Measurements from ENCODE around the gene UCN. TPM values are rescaled to one million over a fixed set of nuclear protein-coding genes. Genes with fewer than 3 reads are reported as not detected.

UCN gene
- total and polyA plus RNA-seq, 2 of the 4 experiments (the other 2 are of a cell fraction), result 0.22 TPM; not detected in 1

DNA sequence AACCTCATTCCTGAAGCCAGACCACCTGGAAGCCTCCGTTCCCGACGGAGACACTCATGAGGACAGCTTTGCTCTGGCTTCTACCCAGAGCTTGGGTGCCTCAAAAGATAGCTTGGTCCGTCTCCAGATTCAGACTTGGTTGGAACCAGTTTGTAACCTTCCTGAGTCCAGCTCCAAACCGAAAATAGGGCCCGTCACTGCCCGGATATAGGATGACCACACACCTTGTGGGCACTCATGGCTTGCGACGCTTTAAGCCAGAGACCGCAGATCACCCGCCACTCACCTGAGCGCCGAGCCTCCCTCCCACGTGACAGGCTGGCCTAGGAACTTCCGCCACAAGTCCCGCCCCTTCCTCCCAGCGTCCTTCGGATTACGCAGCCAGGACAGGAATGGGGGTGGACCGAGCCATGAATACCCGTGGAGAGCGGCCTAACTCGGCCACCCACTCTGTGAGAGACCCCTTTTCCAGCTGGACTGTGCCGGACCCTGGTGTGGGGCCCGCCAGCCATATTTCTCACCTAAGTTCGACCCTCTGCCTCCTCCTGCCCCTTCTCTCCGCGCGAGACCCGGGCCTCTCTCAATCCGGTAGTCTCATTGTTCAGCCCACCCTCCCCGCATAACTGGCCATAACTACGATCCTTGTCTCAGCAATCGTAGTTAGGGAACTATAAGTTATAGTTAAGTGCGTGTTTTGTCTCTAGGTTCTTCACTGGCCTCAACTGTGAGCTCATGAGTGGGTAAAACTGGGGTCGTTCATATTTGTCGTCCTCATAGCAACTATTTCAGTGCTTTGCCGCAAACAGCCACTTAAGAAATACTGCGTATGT is 14.7 kb upstream of the UCN start, which contains the start of gene MPV17 (continued):
- TF ChIP-seq, protein P1, sequence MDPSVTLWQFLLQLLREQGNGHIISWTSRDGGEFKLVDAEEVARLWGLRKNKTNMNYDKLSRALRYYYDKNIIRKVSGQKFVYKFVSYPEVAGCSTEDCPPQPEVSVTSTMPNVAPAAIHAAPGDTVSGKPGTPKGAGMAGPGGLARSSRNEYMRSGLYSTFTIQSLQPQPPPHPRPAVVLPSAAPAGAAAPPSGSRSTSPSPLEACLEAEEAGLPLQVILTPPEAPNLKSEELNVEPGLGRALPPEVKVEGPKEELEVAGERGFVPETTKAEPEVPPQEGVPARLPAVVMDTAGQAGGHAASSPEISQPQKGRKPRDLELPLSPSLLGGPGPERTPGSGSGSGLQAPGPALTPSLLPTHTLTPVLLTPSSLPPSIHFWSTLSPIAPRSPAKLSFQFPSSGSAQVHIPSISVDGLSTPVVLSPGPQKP (IDR thresholded peaks at IDR 0.05; ENCODE audit: borderline replicate concordance, low read depth, low read length), result no peak

DNA sequence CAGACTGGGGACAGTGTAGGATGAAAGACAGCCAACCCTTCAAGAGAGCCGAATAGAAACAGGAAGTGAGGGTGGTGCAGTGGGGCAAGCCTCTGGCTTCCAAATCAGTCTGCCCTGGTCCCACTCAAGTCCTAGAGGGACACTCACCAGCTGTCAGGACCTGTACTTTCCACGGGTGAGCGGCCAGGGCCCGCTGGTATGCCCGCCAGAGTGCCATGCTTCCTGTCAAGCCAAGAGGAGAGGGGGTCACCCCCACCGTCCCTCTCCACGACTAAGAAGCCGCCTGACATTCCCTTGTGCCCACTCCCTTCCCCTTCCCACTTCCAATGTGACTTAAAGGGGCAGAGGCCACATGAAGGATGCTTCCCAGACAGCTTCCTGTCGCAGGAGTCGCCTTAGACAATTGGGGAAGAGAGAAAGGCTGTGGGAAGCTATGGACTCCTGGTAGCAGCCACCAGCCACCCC is 14.1 kb upstream of the UCN start:
- Histone ChIP-seq H3K9me3 (ENCODE audit: control insufficient read depth, insufficient read depth, low read length) (no peaks in the 10 kb centered on the region), H2AK9ac (replicated peaks; ENCODE audit: low read depth, low read length, poor library complexity) (peak overlapping the region; percentile 98), H3K9me1 (ENCODE audit: insufficient read depth, low read length) (peaks cover 12% of the 10 kb centered on the region; the same call in 1 of the 2 replicates), H3K18ac (ENCODE audit: low read depth, low read length) (peak overlapping the region; percentile 12; the same call in 1 of the 2 replicates), H4K8ac (ENCODE audit: low read depth in 2 of 2, low read length in 2 of 2) (peak overlapping the region; percentile 82 to 93), H3K27ac (ENCODE audit: insufficient read depth, low read length) (peak overlapping the region; percentile 72), H3K4me3 (ENCODE audit: insufficient read depth, low read depth, low read length) (peak overlapping the region; percentile 63), H2BK5ac (ENCODE audit: low read depth, low read length, poor library complexity, severe bottlenecking) (peak overlapping the region; percentile 27), H3K36me3 (ENCODE audit: control insufficient read depth, insufficient read depth, low read length) (peaks cover 10% of the 10 kb centered on the region), H3K56ac (ENCODE audit: extremely low read depth, insufficient read depth, low read length) (peak overlapping the region; percentile 34), H3K79me1 (ENCODE audit: low read depth in 1 of 2, low read length in 2 of 2) (peaks cover 25 to 46% of the 10 kb centered on the region in 2 experiments; a peak in 3 of 4 replicates), H4K5ac (ENCODE audit: low read depth, low read length) (peak overlapping the region; percentile 50), H2BK15ac (ENCODE audit: low read depth, low read length) (peak overlapping the region; percentile 57; the same call in 2 of the 3 replicates), H3K14ac (replicated peaks; ENCODE audit: low read depth, low read length) (peak overlapping the region; percentile 97), H3K23ac (ENCODE audit: low read depth, low read length) (peak overlapping the region; percentile 13), H3K4ac (ENCODE audit: low read depth, low read length) (peak overlapping the region; percentile 72), H2AK5ac (ENCODE audit: low read depth, low read length) (peak overlapping the region; percentile 95), H4K20me1 (ENCODE audit: insufficient read depth, low read length) (no peaks in the 10 kb centered on the region), H2AFZ (replicated peaks; ENCODE audit: low read length, poor library complexity) (peak overlapping the region; percentile 92), H3K4me1 (ENCODE audit: control insufficient read depth, insufficient read depth, low read length) (peaks cover 7% of the 10 kb centered on the region), H3K27me3 (ENCODE audit: control insufficient read depth, insufficient read depth, low read length) (no peaks in the 10 kb centered on the region), H3K9ac (ENCODE audit: low read depth, low read length) (peak overlapping the region; percentile 70), H3K4me2 (ENCODE audit: low read depth, low read length) (peak overlapping the region; percentile 84), H2BK20ac (ENCODE audit: low read depth, low read length) (peak overlapping the region; percentile 56; the same call in 1 of the 2 replicates), H2BK120ac (ENCODE audit: low read depth, low read length) (peak overlapping the region; percentile 7), H4K91ac (ENCODE audit: insufficient read depth, low read depth, low read length) (peak overlapping the region; percentile 89)
- TF ChIP-seq USF2 (IDR thresholded peaks at IDR 0.05; ENCODE audit: low read depth, low read length) (no peak), CHD1 (IDR thresholded peaks at IDR 0.05; ENCODE audit: low read depth, low read length) (no peak), MXI1 (IDR thresholded peaks at IDR 0.05; ENCODE audit: borderline replicate concordance, low read depth, low read length) (peak; percentile 57; the same call in 1 of the 2 replicates), MAFK (IDR thresholded peaks at IDR 0.05; ENCODE audit: low read depth, low read length) (no peak), MAZ (IDR thresholded peaks at IDR 0.05; ENCODE audit: borderline replicate concordance, low read depth, low read length) (no peak)
- CTCF ChIA-PET, result no interaction called here
- POLR2A ChIA-PET (ENCODE audit: unreplicated experiment), result no interaction called here
- in situ Hi-C loops (cut with MboI; ENCODE audit: low sequenced_read_pairs) (no loop called here), intact Hi-C loops (cut with micrococcal nuclease) (loop anchor here (5.0 kb wide), 1 partner anchor 35 kb away; the partner anchor contains the start of gene GTF3C2), dilution Hi-C loops (cut with HindIII; ENCODE audit: low sequenced_read_pairs, unreplicated experiment) (no loop called here)
- DNase-seq (peak; percentile 8), ATAC-seq (ENCODE audit: low read depth) (peak; percentile 2)
- 27% methylated on average over 3 of the region's 10 CpGs; no CpG with 5 or more reads in 1 of the 2 experiments for WGBS, 2 experiments (ENCODE audit: extremely low coverage in 2 of 2, insufficient read length in 1 of 2)
- no TSS peak for BruUV-seq (replicated peaks)

Data from IMR-90 (cell line).